Left ventricle myocardium inferior (tissue), 1 donor: ENCODE measurements around the gene STK16. TPM values are rescaled to one million over a fixed set of nuclear protein-coding genes. Genes with fewer than 3 reads are reported as not detected.
A peak's percentile ranks its signal among the peaks of the same experiment; 100 is the strongest.

ENCODE experiments used
- DNase-seq: peaks from one replicate; pipeline ENCODE4 v3.0.0-alpha.2; 2020
- H3K27ac ChIP-seq: fragments of 200-600 bp; replicated peaks from 2 replicates; pipeline ENCODE4 v1.8.0; 2021
- H3K27me3 ChIP-seq: fragments of 200-600 bp; 2 replicates; pipeline ENCODE4 v1.8.0; 2021; ENCODE audit warnings: low read depth
- H3K36me3 ChIP-seq: fragments of 200-600 bp; 2 replicates; pipeline ENCODE4 v1.8.0; 2021
- H3K4me1 ChIP-seq: fragments of 200-600 bp; 2 replicates; pipeline ENCODE4 v1.8.0; 2021
- H3K4me3 ChIP-seq: fragments of 200-600 bp; 2 replicates; pipeline ENCODE4 v1.8.0; 2021; ENCODE audit warnings: mild to moderate bottlenecking, moderate library complexity
- H3K9me3 ChIP-seq: fragments of 200-600 bp; replicated peaks from 2 replicates; pipeline ENCODE4 v1.8.0; 2021
- CTCF ChIP-seq: fragments of 200-600 bp; IDR thresholded peaks from 2 replicates; pipeline ENCODE4 v1.8.0; 2021; ENCODE audit warnings: antibody characterized with exemption, mild to moderate bottlenecking, borderline replicate concordance
- intact Hi-C: fragments of 100-400 bp; cut with micrococcal nuclease; formaldehyde crosslinking; loops from one replicate; pipeline ENCODE4 v1.11.0; 2022
- total RNA-seq: library from RNA; stranded (reverse); fragmentation: NEBNext Ultra II Directional; extraction: Animal tissue kit (Norgen Biotek cat#: 25700); gene quantifications from one replicate; pipeline ENCODE4 v1.2.1, GENCODE V29; 2021
- donor health status: DM: no; HTN: yes; CAD: no; lungs with severe emphysema.

The STK16 gene
- total RNA-seq, 1 donor from 2014 or later: 19.2 TPM

GRCh38 chr2:219290381-219291171 is 45.3 kb downstream of the STK16 start:
- TF ChIP-seq CTCF: no peak
- Histone ChIP-seq H3K4me3 (no peak overlapping the region), H3K27ac (peak overlapping the region; percentile 66), H3K36me3 (peaks cover 6% of the 10 kb centered on the region), H3K27me3 (no peaks in the 10 kb centered on the region), H3K4me1 (peaks cover 31% of the 10 kb centered on the region), H3K9me3 (no peaks in the 10 kb centered on the region)
- DNase-seq: no peak
- intact Hi-C loops: no loop called here

- H3K27me3 ChIP-seq: no peaks in the 10 kb centered on the region
These were observed 46.1 kb downstream of the STK16 start for GRCh38 chr2:219291394-219291793.

GRCh38 chr2:219291910-219292490 is 46.7 kb downstream of the STK16 start:
- Histone ChIP-seq H3K27me3 (no peaks in the 10 kb centered on the region), H3K27ac (no peak overlapping the region), H3K36me3 (no peaks in the 10 kb centered on the region), H3K4me1 (peaks cover 21% of the 10 kb centered on the region), H3K9me3 (no peaks in the 10 kb centered on the region), H3K4me3 (no peak overlapping the region)
- intact Hi-C loops: no loop called here
- TF ChIP-seq CTCF: no peak
- no peak for DNase-seq

More at GRCh38 chr2:219291394-219291793, 46.1 kb downstream of the STK16 start:
- H3K36me3 ChIP-seq: peaks cover 4% of the 10 kb centered on the region
- DNase-seq: no peak
- no peaks in the 10 kb centered on the region for H3K9me3 ChIP-seq
- intact Hi-C loops: no loop called here
- H3K27ac ChIP-seq: no peak overlapping the region
- H3K4me1 ChIP-seq: peaks cover 26% of the 10 kb centered on the region
- no peak for TF ChIP-seq CTCF
- H3K4me3 ChIP-seq: no peak overlapping the region

GRCh38 chr2:219292616-219293015 is 47.3 kb downstream of the STK16 start:
- no peak for TF ChIP-seq CTCF
- no peak for DNase-seq
- H3K27ac ChIP-seq: no peak overlapping the region
- H3K4me3 ChIP-seq: no peak overlapping the region
- H3K4me1 ChIP-seq: peaks cover 21% of the 10 kb centered on the region
- H3K9me3 ChIP-seq: no peaks in the 10 kb centered on the region
- intact Hi-C loops: no loop called here
- no peaks in the 10 kb centered on the region for H3K36me3 ChIP-seq
- no peaks in the 10 kb centered on the region for H3K27me3 ChIP-seq

GRCh38 chr2:219293736-219294231 is 48.5 kb downstream of the STK16 start:
- Histone ChIP-seq H3K36me3 (no peaks in the 10 kb centered on the region), H3K9me3 (no peaks in the 10 kb centered on the region), H3K27me3 (peaks cover 4% of the 10 kb centered on the region), H3K4me3 (peak overlapping the region; percentile 77), H3K4me1 (peaks cover 25% of the 10 kb centered on the region), H3K27ac (peak overlapping the region; percentile 89)
- DNase-seq: no peak
- intact Hi-C loops: no loop called here
- TF ChIP-seq CTCF: no peak
